ENCODE measurements around the gene ARHGAP26.

DNA sequence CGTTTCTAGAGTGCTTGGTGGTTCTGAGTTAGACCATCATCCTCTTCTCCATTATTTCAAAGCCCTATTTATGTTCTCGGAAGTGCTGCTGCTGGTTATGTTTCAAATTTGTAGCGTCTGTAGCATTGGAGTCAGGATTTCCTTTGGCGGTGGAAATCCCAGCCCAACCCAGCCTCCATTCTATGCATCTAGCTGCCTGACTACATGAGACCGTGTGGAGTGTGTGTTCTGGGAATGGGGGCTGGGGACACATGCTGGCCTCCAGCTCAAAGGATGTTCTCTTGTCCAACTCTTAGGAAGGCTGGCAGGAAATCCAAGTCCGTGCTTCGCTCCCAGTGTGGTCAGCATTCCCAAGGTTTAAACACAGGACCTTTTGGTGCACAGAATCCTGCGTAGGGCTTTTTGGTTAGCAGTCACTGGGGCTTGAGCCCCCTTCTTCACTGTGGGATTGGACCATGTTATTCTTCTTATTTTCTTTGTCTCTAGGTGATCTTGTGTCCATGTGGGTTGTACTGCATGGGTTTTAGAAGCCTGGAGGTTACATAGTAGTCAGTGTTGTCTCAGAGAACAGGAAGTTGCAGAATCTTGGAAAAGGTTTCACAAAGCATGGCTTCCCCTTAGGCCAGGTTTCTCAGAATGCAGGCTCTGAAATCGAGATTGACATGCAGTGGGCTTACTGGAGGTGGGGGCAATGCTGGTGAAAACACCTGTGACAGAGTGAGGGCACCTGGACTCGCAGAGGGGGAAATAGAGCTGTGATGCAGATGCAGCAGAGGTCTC is 132.2 kb downstream of the ARHGAP26 start:
- TF ChIP-seq, protein P1, sequence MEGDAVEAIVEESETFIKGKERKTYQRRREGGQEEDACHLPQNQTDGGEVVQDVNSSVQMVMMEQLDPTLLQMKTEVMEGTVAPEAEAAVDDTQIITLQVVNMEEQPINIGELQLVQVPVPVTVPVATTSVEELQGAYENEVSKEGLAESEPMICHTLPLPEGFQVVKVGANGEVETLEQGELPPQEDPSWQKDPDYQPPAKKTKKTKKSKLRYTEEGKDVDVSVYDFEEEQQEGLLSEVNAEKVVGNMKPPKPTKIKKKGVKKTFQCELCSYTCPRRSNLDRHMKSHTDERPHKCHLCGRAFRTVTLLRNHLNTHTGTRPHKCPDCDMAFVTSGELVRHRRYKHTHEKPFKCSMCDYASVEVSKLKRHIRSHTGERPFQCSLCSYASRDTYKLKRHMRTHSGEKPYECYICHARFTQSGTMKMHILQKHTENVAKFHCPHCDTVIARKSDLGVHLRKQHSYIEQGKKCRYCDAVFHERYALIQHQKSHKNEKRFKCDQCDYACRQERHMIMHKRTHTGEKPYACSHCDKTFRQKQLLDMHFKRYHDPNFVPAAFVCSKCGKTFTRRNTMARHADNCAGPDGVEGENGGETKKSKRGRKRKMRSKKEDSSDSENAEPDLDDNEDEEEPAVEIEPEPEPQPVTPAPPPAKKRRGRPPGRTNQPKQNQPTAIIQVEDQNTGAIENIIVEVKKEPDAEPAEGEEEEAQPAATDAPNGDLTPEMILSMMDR (IDR thresholded peaks at IDR 0.05), result no peak
- TF ChIP-seq EP300 (IDR thresholded peaks at IDR 0.05) (no peak), POLR2A (IDR thresholded peaks at IDR 0.05) (no peak)
